ENCODE data around the gene MPZL2.

Gene MPZL2

DNA sequence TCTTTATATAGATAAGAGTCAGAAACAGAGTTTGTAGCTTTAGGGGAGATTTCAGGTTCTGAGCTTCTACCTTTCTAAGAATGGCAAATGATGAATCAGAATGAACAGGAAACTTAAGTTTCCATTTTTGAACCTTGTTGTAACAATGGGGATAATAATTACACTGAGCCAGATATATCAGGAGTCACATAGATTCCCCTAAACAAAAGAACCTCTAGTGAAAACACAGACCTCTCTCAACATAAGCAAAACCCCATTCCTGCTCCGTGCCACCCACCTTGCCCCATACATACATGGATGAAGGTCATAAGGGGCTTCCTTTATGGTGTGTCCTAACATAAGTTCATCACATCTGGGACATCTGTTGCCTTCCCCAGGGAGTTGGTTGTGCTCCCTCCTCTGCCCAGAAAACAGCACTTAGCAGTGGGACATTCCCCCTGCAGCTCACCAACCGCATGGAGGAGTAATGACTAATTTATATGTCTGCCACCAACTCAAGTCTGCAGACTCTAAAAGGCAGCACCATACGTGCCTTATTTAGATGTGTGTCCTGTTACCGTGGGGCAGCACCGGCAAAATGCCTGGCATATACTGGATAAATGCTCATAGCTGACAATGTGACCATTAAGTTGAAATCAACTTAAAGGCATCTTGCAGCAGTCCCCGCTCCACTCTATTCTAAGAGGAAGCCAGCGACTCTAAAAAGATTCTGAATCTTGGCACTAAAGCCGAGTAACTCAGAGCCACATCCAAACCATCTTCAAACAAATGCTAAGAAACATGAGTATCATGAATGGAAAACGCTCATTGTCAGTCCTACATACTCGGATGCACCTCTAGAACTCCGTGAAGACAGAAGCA is 47.2 kb downstream of the MPZL2 start:
- Histone ChIP-seq H3K27me3 (ENCODE audit: insufficient read depth, low read length, poor library complexity) (no peaks in the 10 kb centered on the region), H3K9me3 (ENCODE audit: insufficient read depth, low read length, severe bottlenecking) (no peaks in the 10 kb centered on the region), H3K36me3 (ENCODE audit: insufficient read depth, low read length) (no peaks in the 10 kb centered on the region), H3K27ac (ENCODE audit: low read length) (no peak overlapping the region), H4K20me1 (ENCODE audit: insufficient read depth, low read length) (no peaks in the 10 kb centered on the region), H3K9ac (ENCODE audit: low read depth, low read length) (no peak overlapping the region), H2AFZ (ENCODE audit: low read depth, low read length) (no peak overlapping the region), H3K79me2 (ENCODE audit: insufficient read depth, low read length) (no peaks in the 10 kb centered on the region), H3K4me2 (ENCODE audit: insufficient read depth, low read length) (no peak overlapping the region), H3K4me3 (ENCODE audit: low read depth in 1 of 2, low read length in 2 of 2) (no peak overlapping the region), H3K4me1 (ENCODE audit: insufficient read depth, low read length) (peaks cover 4% of the 10 kb centered on the region; the same call in 1 of the 2 replicates)
- TF ChIP-seq EZH2 (IDR thresholded peaks at IDR 0.05; ENCODE audit: borderline replicate concordance, low read depth, low read length, severe bottlenecking), result no peak
- TF ChIP-seq, protein P1, sequence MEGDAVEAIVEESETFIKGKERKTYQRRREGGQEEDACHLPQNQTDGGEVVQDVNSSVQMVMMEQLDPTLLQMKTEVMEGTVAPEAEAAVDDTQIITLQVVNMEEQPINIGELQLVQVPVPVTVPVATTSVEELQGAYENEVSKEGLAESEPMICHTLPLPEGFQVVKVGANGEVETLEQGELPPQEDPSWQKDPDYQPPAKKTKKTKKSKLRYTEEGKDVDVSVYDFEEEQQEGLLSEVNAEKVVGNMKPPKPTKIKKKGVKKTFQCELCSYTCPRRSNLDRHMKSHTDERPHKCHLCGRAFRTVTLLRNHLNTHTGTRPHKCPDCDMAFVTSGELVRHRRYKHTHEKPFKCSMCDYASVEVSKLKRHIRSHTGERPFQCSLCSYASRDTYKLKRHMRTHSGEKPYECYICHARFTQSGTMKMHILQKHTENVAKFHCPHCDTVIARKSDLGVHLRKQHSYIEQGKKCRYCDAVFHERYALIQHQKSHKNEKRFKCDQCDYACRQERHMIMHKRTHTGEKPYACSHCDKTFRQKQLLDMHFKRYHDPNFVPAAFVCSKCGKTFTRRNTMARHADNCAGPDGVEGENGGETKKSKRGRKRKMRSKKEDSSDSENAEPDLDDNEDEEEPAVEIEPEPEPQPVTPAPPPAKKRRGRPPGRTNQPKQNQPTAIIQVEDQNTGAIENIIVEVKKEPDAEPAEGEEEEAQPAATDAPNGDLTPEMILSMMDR (IDR thresholded peaks at IDR 0.05; ENCODE audit: borderline replicate concordance, extremely low read depth, low read length, poor library complexity, severe bottlenecking), result no peak
- DNase-seq, result no peak
- ATAC-seq (ENCODE audit: insufficient read depth, low read depth), result no peak

DNA sequence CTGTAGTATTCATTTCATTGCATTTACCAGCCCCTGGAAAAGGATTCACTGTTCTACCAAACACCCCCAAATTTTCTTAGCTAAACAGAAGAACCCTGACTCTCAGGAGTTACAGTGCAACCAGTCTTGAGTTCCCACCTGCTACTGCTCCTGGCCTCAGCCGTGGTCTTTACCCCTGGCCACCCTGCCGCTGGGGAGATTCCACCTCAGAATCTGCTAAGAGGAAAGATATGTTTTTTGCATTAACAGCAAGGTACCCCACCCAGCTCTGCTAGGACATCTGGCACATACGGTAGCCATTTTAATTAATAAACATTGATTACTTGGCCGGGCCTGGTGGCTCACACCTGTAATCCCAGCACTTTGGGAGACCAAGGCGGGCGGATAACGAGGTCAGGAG is 48.3 kb downstream of the MPZL2 start:
- Histone ChIP-seq H3K9ac (ENCODE audit: low read depth, low read length) (no peak overlapping the region), H3K36me3 (ENCODE audit: insufficient read depth, low read length) (no peaks in the 10 kb centered on the region), H3K27ac (ENCODE audit: low read length) (no peak overlapping the region), H3K27me3 (ENCODE audit: insufficient read depth, low read length, poor library complexity) (no peaks in the 10 kb centered on the region), H3K4me3 (ENCODE audit: low read depth in 1 of 2, low read length in 2 of 2) (no peak overlapping the region), H4K20me1 (ENCODE audit: insufficient read depth, low read length) (no peaks in the 10 kb centered on the region), H3K4me2 (ENCODE audit: insufficient read depth, low read length) (no peak overlapping the region), H3K79me2 (ENCODE audit: insufficient read depth, low read length) (no peaks in the 10 kb centered on the region), H3K9me3 (ENCODE audit: insufficient read depth, low read length, severe bottlenecking) (no peaks in the 10 kb centered on the region), H3K4me1 (ENCODE audit: insufficient read depth, low read length) (peaks cover 4% of the 10 kb centered on the region; the same call in 1 of the 2 replicates), H2AFZ (ENCODE audit: low read depth, low read length) (no peak overlapping the region)
- DNase-seq, result no peak
- TF ChIP-seq EZH2 (IDR thresholded peaks at IDR 0.05; ENCODE audit: borderline replicate concordance, low read depth, low read length, severe bottlenecking), result no peak
- TF ChIP-seq, protein P1 (IDR thresholded peaks at IDR 0.05; ENCODE audit: borderline replicate concordance, extremely low read depth, low read length, poor library complexity, severe bottlenecking), result no peak
- no peak for ATAC-seq (ENCODE audit: insufficient read depth, low read depth)

- Histone ChIP-seq H3K4me3 (ENCODE audit: low read depth in 1 of 2, low read length in 2 of 2) (no peak overlapping the region), H2AFZ (ENCODE audit: low read depth, low read length) (no peak overlapping the region), H3K79me2 (ENCODE audit: insufficient read depth, low read length) (no peaks in the 10 kb centered on the region), H3K9me3 (ENCODE audit: insufficient read depth, low read length, severe bottlenecking) (no peaks in the 10 kb centered on the region), H3K4me1 (ENCODE audit: insufficient read depth, low read length) (peaks cover 4% of the 10 kb centered on the region; the same call in 1 of the 2 replicates), H3K9ac (ENCODE audit: low read depth, low read length) (no peak overlapping the region), H3K27ac (ENCODE audit: low read length) (no peak overlapping the region), H3K4me2 (ENCODE audit: insufficient read depth, low read length) (no peak overlapping the region), H3K27me3 (ENCODE audit: insufficient read depth, low read length, poor library complexity) (no peaks in the 10 kb centered on the region), H3K36me3 (ENCODE audit: insufficient read depth, low read length) (no peaks in the 10 kb centered on the region), H4K20me1 (ENCODE audit: insufficient read depth, low read length) (no peaks in the 10 kb centered on the region)
- TF ChIP-seq, protein P1 (IDR thresholded peaks at IDR 0.05; ENCODE audit: borderline replicate concordance, extremely low read depth, low read length, poor library complexity, severe bottlenecking), result no peak
- TF ChIP-seq EZH2 (IDR thresholded peaks at IDR 0.05; ENCODE audit: borderline replicate concordance, low read depth, low read length, severe bottlenecking), result no peak
- ATAC-seq (ENCODE audit: insufficient read depth, low read depth) (no peak), DNase-seq (no peak)
Measured at GRCh38 chr11:118215262-118215661, 48.8 kb downstream of the MPZL2 start.

Data from DND-41 (cell line).